ENCODE data around the gene TRPM7. TPM values are rescaled to one million over a fixed set of nuclear protein-coding genes. Genes with fewer than 3 reads are reported as not detected.
"Not testable (repeated sequence)": the region's sequence is repeated elsewhere in the genome, so short reads cannot be mapped to it uniquely, and the experiment has no call there.

TRPM7 gene
- total and polyA plus RNA-seq, 5 donors from 2014 or later: 9.4 to 50.4 (median 12.4) TPM

DNA sequence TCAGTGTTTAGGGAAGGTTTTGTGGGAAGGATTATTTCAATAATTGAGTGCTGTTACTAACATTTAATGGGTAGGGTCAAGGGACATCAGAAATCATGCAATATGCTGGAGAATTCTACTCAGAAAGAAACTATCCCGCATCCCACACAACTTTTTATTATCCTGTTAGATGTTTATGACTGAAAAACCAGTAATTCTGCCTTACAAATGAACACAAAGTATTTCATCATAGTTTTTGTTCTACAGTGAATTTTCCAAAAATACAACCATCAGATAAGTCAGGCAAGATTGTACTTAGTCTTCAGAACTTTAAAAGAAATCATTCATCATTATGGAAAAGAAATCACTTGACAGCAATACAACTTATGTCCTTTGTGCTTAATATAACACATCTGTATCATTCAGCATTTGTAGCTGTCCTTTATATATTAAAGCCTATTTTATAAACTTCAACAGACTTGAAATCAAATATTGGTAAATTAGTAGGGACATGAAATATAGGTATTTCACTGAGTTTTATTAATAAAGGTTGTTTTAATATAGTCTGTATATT is 61.9 kb downstream of the TRPM7 start:
- Mint-ChIP-seq H3K4me1 (peaks cover 5 to 15% (median 12%) of the 10 kb centered on the region in 4 donors), H3K9me3 (no peaks in the 10 kb centered on the region), H3K36me3 (peaks cover 23% of the 10 kb centered on the region), H3K27ac (peak overlapping the region in 1 of 3 donors; percentile 51), H3K27me3 (no peaks in the 10 kb centered on the region), H3K4me3 (no peak overlapping the region)
- Histone ChIP-seq H3K27ac (ENCODE audit: insufficient read depth, low read length, poor library complexity, severe bottlenecking) (no peak overlapping the region), H3K4me3 (ENCODE audit: low read depth, low read length) (no peak overlapping the region), H3K27me3 (ENCODE audit: control insufficient read depth, insufficient read depth, low read length) (no peaks in the 10 kb centered on the region), H3K36me3 (ENCODE audit: control insufficient read depth, insufficient read depth, low read length) (peaks cover 55% of the 10 kb centered on the region), H3K4me1 (ENCODE audit: control insufficient read depth, insufficient read depth, low read length, poor library complexity, severe bottlenecking) (no peaks in the 10 kb centered on the region), H3K9me3 (ENCODE audit: control insufficient read depth in 2 of 2, low read length in 2 of 2) (no peaks in the 10 kb centered on the region)
- no peak for ATAC-seq (ENCODE audit: low read depth in 2 of 2)
- no peak for DNase-seq

DNA sequence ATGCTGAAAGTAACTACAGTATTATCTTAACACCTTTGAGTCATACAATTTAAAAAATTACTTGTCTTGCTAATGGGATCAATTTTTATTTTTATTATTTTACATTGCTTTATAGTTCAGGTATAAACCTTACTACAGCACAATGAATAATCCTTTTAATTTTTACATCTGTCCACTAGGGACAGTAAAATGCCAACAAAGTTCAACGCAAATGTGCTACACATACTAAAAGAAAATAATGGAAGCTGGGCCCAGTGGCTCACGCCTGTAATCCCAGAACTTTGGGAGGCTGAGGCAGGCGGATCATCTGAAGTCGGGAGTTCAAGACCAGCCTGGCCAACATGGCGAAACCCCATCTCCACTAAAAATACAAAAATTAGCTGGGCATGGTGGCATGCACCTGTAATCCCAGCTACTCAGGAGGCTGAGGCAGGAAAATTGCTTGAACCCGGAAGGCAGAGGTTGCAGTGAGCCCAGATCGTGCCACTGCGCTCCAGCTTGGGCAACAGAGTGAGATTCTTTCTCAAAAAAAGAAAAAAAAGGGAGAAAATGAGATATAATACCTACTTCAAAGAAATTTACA is 64.1 kb downstream of the TRPM7 start:
- H3K4me1 Mint-ChIP-seq: peaks cover 4 to 12% (median 10%) of the 10 kb centered on the region in 4 donors
- H3K36me3 ChIP-seq (ENCODE audit: control insufficient read depth, insufficient read depth, low read length): peaks cover 48% of the 10 kb centered on the region
- H3K27ac Mint-ChIP-seq; H3K27ac ChIP-seq (ENCODE audit: insufficient read depth, low read length, poor library complexity, severe bottlenecking); H3K9me3 ChIP-seq (ENCODE audit: control insufficient read depth in 2 of 2, low read length in 2 of 2); H3K27me3 ChIP-seq (ENCODE audit: control insufficient read depth, insufficient read depth, low read length); H3K4me3 ChIP-seq (ENCODE audit: low read depth, low read length); ATAC-seq (ENCODE audit: low read depth in 2 of 2); H3K27me3 Mint-ChIP-seq; H3K4me1 ChIP-seq (ENCODE audit: control insufficient read depth, insufficient read depth, low read length, poor library complexity, severe bottlenecking); H3K9me3 Mint-ChIP-seq: not testable (repeated sequence)
- peaks cover 21% of the 10 kb centered on the region for H3K36me3 Mint-ChIP-seq
- DNase-seq: peak in 1 of 3 donors; percentile 23
- H3K4me3 Mint-ChIP-seq: peak overlapping the region in 1 of 4 donors; percentile 27

DNA sequence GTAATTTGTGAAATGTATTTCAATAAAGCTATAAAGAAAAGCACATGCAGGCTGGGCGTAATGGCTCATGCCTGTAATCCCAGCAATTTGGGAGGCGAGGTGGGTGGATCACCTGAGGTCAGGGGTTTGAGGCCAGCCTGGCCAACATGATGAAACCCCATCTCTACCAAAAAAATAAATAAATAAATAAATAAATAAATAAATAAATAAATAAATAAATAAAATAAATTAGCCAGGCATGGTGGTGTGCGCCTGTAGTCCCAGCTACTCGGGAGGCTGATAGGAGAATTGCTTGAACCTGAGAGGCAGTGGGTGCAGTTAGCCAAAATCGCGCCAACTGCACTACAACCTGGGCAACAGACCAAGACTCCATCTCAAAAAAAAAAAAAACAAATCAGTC is 69.6 kb downstream of the TRPM7 start:
- H3K36me3 ChIP-seq (ENCODE audit: control insufficient read depth, insufficient read depth, low read length): peaks cover 55% of the 10 kb centered on the region
- not testable (repeated sequence) for H3K27me3 ChIP-seq (ENCODE audit: control insufficient read depth, insufficient read depth, low read length); DNase-seq; H3K9me3 Mint-ChIP-seq; H3K4me3 Mint-ChIP-seq; H3K4me1 Mint-ChIP-seq; H3K27ac Mint-ChIP-seq; H3K27me3 Mint-ChIP-seq; H3K4me1 ChIP-seq (ENCODE audit: control insufficient read depth, insufficient read depth, low read length, poor library complexity, severe bottlenecking); H3K27ac ChIP-seq (ENCODE audit: insufficient read depth, low read length, poor library complexity, severe bottlenecking); ATAC-seq (ENCODE audit: low read depth in 2 of 2); H3K9me3 ChIP-seq (ENCODE audit: control insufficient read depth in 2 of 2, low read length in 2 of 2); H3K4me3 ChIP-seq (ENCODE audit: low read depth, low read length)
- H3K36me3 Mint-ChIP-seq: peaks cover 25% of the 10 kb centered on the region

GRCh38 chr15:50616554-50616953 is 70.0 kb downstream of the TRPM7 start:
- not testable (repeated sequence) for H3K4me1 ChIP-seq (ENCODE audit: control insufficient read depth, insufficient read depth, low read length, poor library complexity, severe bottlenecking); H3K4me3 Mint-ChIP-seq; H3K27me3 Mint-ChIP-seq; DNase-seq; H3K9me3 ChIP-seq (ENCODE audit: control insufficient read depth in 2 of 2, low read length in 2 of 2); ATAC-seq (ENCODE audit: low read depth in 2 of 2); H3K27me3 ChIP-seq (ENCODE audit: control insufficient read depth, insufficient read depth, low read length); H3K4me1 Mint-ChIP-seq; H3K4me3 ChIP-seq (ENCODE audit: low read depth, low read length); H3K27ac ChIP-seq (ENCODE audit: insufficient read depth, low read length, poor library complexity, severe bottlenecking); H3K9me3 Mint-ChIP-seq; H3K27ac Mint-ChIP-seq
- H3K36me3 Mint-ChIP-seq: peaks cover 26% of the 10 kb centered on the region
- H3K36me3 ChIP-seq (ENCODE audit: control insufficient read depth, insufficient read depth, low read length): peaks cover 56% of the 10 kb centered on the region

- Histone ChIP-seq H3K4me3 (ENCODE audit: low read depth, low read length) (no peak overlapping the region), H3K27me3 (ENCODE audit: control insufficient read depth, insufficient read depth, low read length) (no peaks in the 10 kb centered on the region), H3K4me1 (ENCODE audit: control insufficient read depth, insufficient read depth, low read length, poor library complexity, severe bottlenecking) (no peaks in the 10 kb centered on the region), H3K36me3 (ENCODE audit: control insufficient read depth, insufficient read depth, low read length) (peaks cover 52% of the 10 kb centered on the region), H3K9me3 (ENCODE audit: control insufficient read depth in 2 of 2, low read length in 2 of 2) (no peaks in the 10 kb centered on the region), H3K27ac (ENCODE audit: insufficient read depth, low read length, poor library complexity, severe bottlenecking) (no peak overlapping the region)
- H3K27me3 Mint-ChIP-seq: no peaks in the 10 kb centered on the region
- H3K9me3 Mint-ChIP-seq: no peaks in the 10 kb centered on the region
- H3K36me3 Mint-ChIP-seq: peaks cover 39% of the 10 kb centered on the region
- no peak overlapping the region for H3K27ac Mint-ChIP-seq
- DNase-seq (no peak), ATAC-seq (ENCODE audit: low read depth in 2 of 2) (no peak)
- H3K4me1 Mint-ChIP-seq: peaks cover 0 to 4% (median 0%) of the 10 kb centered on the region in 4 donors
- H3K4me3 Mint-ChIP-seq: no peak overlapping the region
Observed at GRCh38 chr15:50613600-50613999, 73.0 kb downstream of the TRPM7 start.

DNA sequence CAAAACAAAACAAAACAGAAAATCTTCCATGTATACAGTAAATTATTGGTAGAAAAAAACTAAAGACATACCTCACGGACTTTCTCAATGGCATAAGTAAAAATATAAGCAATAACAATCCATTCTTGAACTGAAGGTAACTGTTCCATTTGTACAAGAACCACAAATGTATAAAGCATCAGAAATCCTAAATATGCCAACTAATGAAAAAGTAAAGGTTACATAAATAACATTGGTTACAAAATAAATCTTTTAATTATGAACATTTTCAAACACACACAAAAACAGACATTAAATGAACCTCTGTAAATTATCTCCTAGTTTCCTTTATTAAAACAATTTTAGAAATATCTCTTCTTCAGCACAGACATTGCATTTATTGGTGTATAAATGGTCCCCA is 79.5 kb downstream of the TRPM7 start:
- no peak overlapping the region for H3K27ac ChIP-seq (ENCODE audit: insufficient read depth, low read length, poor library complexity, severe bottlenecking)
- H3K4me1 ChIP-seq (ENCODE audit: control insufficient read depth, insufficient read depth, low read length, poor library complexity, severe bottlenecking): no peaks in the 10 kb centered on the region
- Mint-ChIP-seq H3K9me3 (peaks cover 0 to 7% (median 0%) of the 10 kb centered on the region in 7 donors), H3K27ac (peak overlapping the region in 2 of 3 donors; percentile 4 to 70), H3K27me3 (no peaks in the 10 kb centered on the region), H3K36me3 (peaks cover 63% of the 10 kb centered on the region), H3K4me3 (no peak overlapping the region), H3K4me1 (peaks cover 0 to 9% (median 4%) of the 10 kb centered on the region in 4 donors)
- H3K4me3 ChIP-seq (ENCODE audit: low read depth, low read length): no peak overlapping the region
- no peaks in the 10 kb centered on the region for H3K27me3 ChIP-seq (ENCODE audit: control insufficient read depth, insufficient read depth, low read length)
- H3K9me3 ChIP-seq (ENCODE audit: control insufficient read depth in 2 of 2, low read length in 2 of 2): no peaks in the 10 kb centered on the region
- ATAC-seq (ENCODE audit: low read depth in 2 of 2): no peak
- peaks cover 65% of the 10 kb centered on the region for H3K36me3 ChIP-seq (ENCODE audit: control insufficient read depth, insufficient read depth, low read length)
- no peak for DNase-seq

DNA sequence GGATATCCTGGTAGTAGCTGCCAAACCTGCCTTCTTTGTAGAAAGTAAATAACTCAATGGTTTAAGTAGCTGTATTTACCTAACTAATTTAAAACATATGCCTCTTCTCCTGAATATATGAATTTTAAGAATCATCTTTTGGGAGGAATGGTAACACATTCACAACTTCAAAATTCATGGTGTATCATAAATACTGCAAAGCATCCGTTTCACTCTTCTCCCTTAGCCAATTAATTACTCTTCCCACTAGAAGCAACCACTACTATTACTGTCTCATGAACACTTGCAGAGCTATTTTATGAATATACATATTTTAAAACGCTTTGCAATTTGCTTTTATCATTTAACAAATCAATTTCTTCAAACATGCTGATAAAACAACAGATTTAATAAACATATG is 81.1 kb downstream of the TRPM7 start:
- Histone ChIP-seq H3K27ac (ENCODE audit: insufficient read depth, low read length, poor library complexity, severe bottlenecking) (no peak overlapping the region), H3K36me3 (ENCODE audit: control insufficient read depth, insufficient read depth, low read length) (peaks cover 50% of the 10 kb centered on the region), H3K27me3 (ENCODE audit: control insufficient read depth, insufficient read depth, low read length) (no peaks in the 10 kb centered on the region), H3K9me3 (ENCODE audit: control insufficient read depth in 2 of 2, low read length in 2 of 2) (no peaks in the 10 kb centered on the region), H3K4me1 (ENCODE audit: control insufficient read depth, insufficient read depth, low read length, poor library complexity, severe bottlenecking) (no peaks in the 10 kb centered on the region), H3K4me3 (ENCODE audit: low read depth, low read length) (no peak overlapping the region)
- Mint-ChIP-seq H3K36me3 (peaks cover 53% of the 10 kb centered on the region), H3K4me3 (no peak overlapping the region), H3K9me3 (peaks cover 0 to 7% (median 0%) of the 10 kb centered on the region in 7 donors), H3K27ac (no peak overlapping the region), H3K27me3 (no peaks in the 10 kb centered on the region), H3K4me1 (peaks cover 0 to 9% (median 3%) of the 10 kb centered on the region in 4 donors)
- ATAC-seq (ENCODE audit: low read depth in 2 of 2): no peak
- DNase-seq: no peak

DNA sequence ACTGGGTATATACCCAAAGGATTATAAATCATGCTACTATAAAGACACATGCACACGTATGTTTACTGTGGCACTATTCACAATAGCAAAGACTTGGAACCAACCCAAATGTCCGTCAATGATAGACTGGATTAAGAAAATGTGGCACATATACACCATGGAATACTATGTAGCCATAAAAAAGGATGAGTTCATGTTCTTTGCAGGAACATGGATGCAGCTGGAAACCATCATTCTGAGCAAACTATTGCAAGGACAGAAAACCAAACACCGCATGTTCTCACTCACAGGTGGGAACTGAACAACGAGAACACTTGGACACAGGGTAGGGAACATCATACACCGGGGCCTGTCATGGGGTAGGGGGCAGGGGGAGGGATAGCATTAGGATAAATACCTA is 84.6 kb downstream of the TRPM7 start:
- not testable (repeated sequence) for H3K4me3 Mint-ChIP-seq; DNase-seq; H3K27me3 Mint-ChIP-seq; H3K4me1 ChIP-seq (ENCODE audit: control insufficient read depth, insufficient read depth, low read length, poor library complexity, severe bottlenecking); H3K27me3 ChIP-seq (ENCODE audit: control insufficient read depth, insufficient read depth, low read length); H3K4me1 Mint-ChIP-seq; H3K9me3 Mint-ChIP-seq; H3K27ac ChIP-seq (ENCODE audit: insufficient read depth, low read length, poor library complexity, severe bottlenecking); H3K4me3 ChIP-seq (ENCODE audit: low read depth, low read length); H3K9me3 ChIP-seq (ENCODE audit: control insufficient read depth in 2 of 2, low read length in 2 of 2); ATAC-seq (ENCODE audit: low read depth in 2 of 2)
- Mint-ChIP-seq H3K27ac (peak overlapping the region in 1 of 3 donors; percentile 5), H3K36me3 (peaks cover 39% of the 10 kb centered on the region)
- H3K36me3 ChIP-seq (ENCODE audit: control insufficient read depth, insufficient read depth, low read length): peaks cover 56% of the 10 kb centered on the region
